Lung (tissue), 12 donors: ENCODE results near the gene TLR1. TPM values are rescaled to one million over a fixed set of nuclear protein-coding genes. Genes with fewer than 3 reads are reported as not detected.
A peak's percentile ranks its signal among the peaks of the same experiment; 100 is the strongest.
"Not testable (repeated sequence)": the region's sequence is repeated elsewhere in the genome, so short reads cannot be mapped to it uniquely, and the experiment has no call there.

Experiments used
- ATAC-seq: fragments of 200-7000 bp; cut with Tn5 transposase; one replicate; pipeline ENCODE4 v1.9.1; 2020; ENCODE audit warnings: moderate number of reproducible peaks; ENCODE audit not compliant: insufficient read depth, low FRiP score
- DNase-seq, 3 donors: peaks; one replicate each; pipeline ENCODE4 v3.0.0-alpha.2; 2013 to 2017
- H3K27ac ChIP-seq, 2 donors: one replicate each; pipeline ENCODE4 v1.5.1; 2013; ENCODE audit warnings: mild to moderate bottlenecking in 2 of 2, moderate library complexity in 2 of 2, control low read depth in 1 of 2, inconsistent platforms in 1 of 2, low read depth in 1 of 2, low read length in 1 of 2
- H3K27me3 ChIP-seq, 3 donors: one replicate each; pipeline ENCODE4 v1.5.1; 2013; ENCODE audit warnings: low read length in 2 of 3; ENCODE audit not compliant: control insufficient read depth in 3 of 3, insufficient read depth in 3 of 3
- H3K36me3 ChIP-seq, 4 donors: one replicate each; pipeline ENCODE4 v1.5.1; 2013; ENCODE audit warnings: low read length in 4 of 4, mild to moderate bottlenecking in 1 of 4, moderate library complexity in 1 of 4; ENCODE audit not compliant: control insufficient read depth in 4 of 4, insufficient read depth in 4 of 4
- H3K4me1 ChIP-seq, 5 donors: one replicate each; pipeline ENCODE4 v1.5.1; 2013; ENCODE audit warnings: low read length in 5 of 5, mild to moderate bottlenecking in 2 of 5, moderate library complexity in 1 of 5; ENCODE audit not compliant: control insufficient read depth in 5 of 5, insufficient read depth in 5 of 5
- H3K4me3 ChIP-seq: one replicate; pipeline ENCODE4 v1.5.1; 2013; ENCODE audit warnings: mild to moderate bottlenecking, control low read depth, moderate library complexity
- H3K9ac ChIP-seq, 2 donors: one replicate each; pipeline ENCODE4 v1.5.1; 2013; ENCODE audit warnings: low read length in 2 of 2, control low read depth in 1 of 2; ENCODE audit not compliant: insufficient read depth in 1 of 2
- H3K9me3 ChIP-seq, 4 donors: one replicate each; pipeline ENCODE4 v1.5.1; 2013; ENCODE audit warnings: low read length in 3 of 4, mild to moderate bottlenecking in 1 of 4, moderate library complexity in 1 of 4; ENCODE audit not compliant: control insufficient read depth in 4 of 4, insufficient read depth in 3 of 4
- CTCF ChIP-seq: IDR thresholded peaks from 2 replicates; pipeline ENCODE4 v1.5.1; 2012; ENCODE audit warnings: mild to moderate bottlenecking; ENCODE audit errors: control extremely low read depth, extremely low read depth
- WGBS, 2 donors: extraction: QIAGEN DNeasy Blood & Tissue Kit; methylation state at CpG; one replicate each; pipeline ENCODE4 v1.1.7; 2013; 5-methylcytosine and 5-hydroxymethylcytosine counted together
- polyA plus RNA-seq, 2 donors: library from polyadenylated mRNA; stranded (reverse); fragments of 200-250 nt; gene quantifications; one replicate each; pipeline ENCODE4 v1.2.1, GENCODE V29; 2013
- total RNA-seq, 2 donors: library from RNA; depleted of rRNA in 1 of 2; stranded (reverse); fragments of >200 nt in 1 of 2; gene quantifications; one replicate each; pipeline ENCODE4 v1.2.1, GENCODE V29; 2014 to 2021
- donor health status: control.
- donor health status: control.
- donor health status: Bipolar disorder and iron deficiency.
- donor health status: healthy.
- donor health status: DM: yes; HTN: yes; CAD: no.

The TLR1 gene
- total and polyA plus RNA-seq, 4 donors, result 2.4 to 31.4 (median 25.3) TPM

- Histone ChIP-seq H3K9me3 (peaks cover 0 to 6% (median 4%) of the 10 kb centered on the region in 4 donors), H3K36me3 (no peaks in the 10 kb centered on the region), H3K4me1 (no peaks in the 10 kb centered on the region), H3K27me3 (no peaks in the 10 kb centered on the region), H3K27ac (peak overlapping the region in 1 of 2 donors; percentile 49), H3K4me3 (no peak overlapping the region), H3K9ac (no peak overlapping the region)
- ATAC-seq (no peak), DNase-seq (peak in 2 of 3 donors; percentile 5 to 12)
- WGBS, 2 donors, result 43 to 65% methylated on average over 3 of the region's 3 CpGs
- no peak for TF ChIP-seq CTCF
These were observed 11.5 kb upstream of the TLR1 start for GRCh38 chr4:38815885-38816782.

DNA sequence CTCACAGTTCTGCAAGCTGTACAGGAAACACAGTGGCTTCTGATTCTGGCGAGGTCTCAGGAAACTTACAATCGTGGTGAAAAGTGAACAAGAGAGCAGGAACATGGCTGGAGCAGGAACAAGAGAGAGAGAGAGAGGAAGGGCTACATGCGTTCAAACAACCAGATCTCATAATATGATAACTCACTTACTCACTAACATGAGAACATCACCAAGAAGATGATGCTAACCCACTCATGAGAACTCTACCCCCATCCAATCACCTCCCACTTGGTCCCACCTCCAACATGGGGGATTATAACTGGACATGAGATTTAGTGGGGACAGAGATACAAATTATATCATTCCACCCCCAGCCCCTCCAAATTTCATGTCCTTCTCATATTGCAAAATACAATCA is 9.8 kb upstream of the TLR1 start:
- Histone ChIP-seq H3K9ac (no peak overlapping the region), H3K36me3 (no peaks in the 10 kb centered on the region), H3K4me1 (no peaks in the 10 kb centered on the region), H3K27ac (no peak overlapping the region), H3K9me3 (peaks cover 0 to 6% (median 4%) of the 10 kb centered on the region in 4 donors), H3K27me3 (no peaks in the 10 kb centered on the region), H3K4me3 (no peak overlapping the region)
- DNase-seq, result no peak
- WGBS, 2 donors, result 28 to 55% methylated on average over 3 of the region's 3 CpGs
- no peak for TF ChIP-seq CTCF
- ATAC-seq, result no peak

DNA sequence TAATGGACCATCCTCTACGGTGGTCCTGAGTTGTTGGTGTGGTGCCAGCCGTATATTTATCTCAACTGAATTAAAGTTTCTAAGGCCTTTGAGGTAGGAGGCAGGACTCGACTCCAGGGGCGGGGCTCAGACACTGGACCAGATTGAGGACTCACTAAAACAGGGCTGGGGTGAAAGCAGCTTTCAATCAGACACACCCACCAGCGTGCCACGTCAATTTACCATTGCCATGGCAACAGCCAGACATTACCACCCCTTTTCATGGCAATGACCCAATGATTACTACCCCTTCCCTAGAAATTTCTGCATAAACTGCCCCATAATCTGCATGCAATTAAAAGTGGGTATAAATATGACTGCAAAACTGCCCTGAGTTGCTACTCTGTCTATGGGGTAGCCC is 6.7 kb upstream of the TLR1 start:
- ATAC-seq, result no peak

DNA sequence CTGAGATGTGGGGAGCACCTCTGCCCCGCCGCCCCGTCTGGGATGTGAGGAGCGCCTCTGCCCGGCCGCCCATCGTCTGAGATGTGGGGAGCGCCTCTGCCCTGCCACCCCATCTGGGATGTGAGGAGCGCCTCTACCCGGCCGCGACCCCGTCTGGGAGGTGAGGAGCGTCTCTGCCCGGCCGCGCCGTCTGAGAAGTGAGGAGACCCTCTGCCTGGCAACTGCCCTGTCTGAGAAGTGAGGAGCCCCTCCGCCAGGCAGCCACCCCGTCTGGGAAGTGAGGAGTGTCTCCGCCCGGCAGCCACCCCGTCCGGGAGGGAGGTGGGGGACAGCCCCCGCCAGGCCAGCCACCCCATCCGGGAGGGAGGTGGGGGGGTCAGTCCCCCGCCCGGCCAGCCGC is 2.9 kb upstream of the TLR1 start:
- DNase-seq, ATAC-seq, H3K4me3 ChIP-seq, H3K27me3 ChIP-seq, H3K27ac ChIP-seq, H3K9ac ChIP-seq, H3K36me3 ChIP-seq, H3K4me1 ChIP-seq, H3K9me3 ChIP-seq: not testable (repeated sequence)
- WGBS, 2 donors, result 96 to 100% methylated on average over 24 to 29 of the region's 29 CpGs

More for the DNA sequence above, 6.7 kb upstream of the TLR1 start:
- Histone ChIP-seq H3K27ac (no peak overlapping the region), H3K9ac (no peak overlapping the region), H3K36me3 (no peaks in the 10 kb centered on the region), H3K4me3 (no peak overlapping the region), H3K9me3 (peaks cover 0 to 6% (median 4%) of the 10 kb centered on the region in 4 donors), H3K27me3 (no peaks in the 10 kb centered on the region), H3K4me1 (no peaks in the 10 kb centered on the region)
- DNase-seq, result no peak
- 88 to 96% methylated on average over 6 of the region's 6 CpGs for WGBS, 2 donors
- TF ChIP-seq CTCF, result no peak

- H3K4me3 ChIP-seq, H3K4me1 ChIP-seq, H3K27ac ChIP-seq, ATAC-seq, DNase-seq, H3K9ac ChIP-seq, H3K9me3 ChIP-seq, H3K36me3 ChIP-seq, H3K27me3 ChIP-seq: not testable (repeated sequence)
- 86 to 93% methylated on average over 9 of the region's 9 CpGs for WGBS, 2 donors
These were observed 1.7 kb upstream of the TLR1 start for GRCh38 chr4:38806251-38806650.
